ENCODE data around the gene VGLL4.

DNA sequence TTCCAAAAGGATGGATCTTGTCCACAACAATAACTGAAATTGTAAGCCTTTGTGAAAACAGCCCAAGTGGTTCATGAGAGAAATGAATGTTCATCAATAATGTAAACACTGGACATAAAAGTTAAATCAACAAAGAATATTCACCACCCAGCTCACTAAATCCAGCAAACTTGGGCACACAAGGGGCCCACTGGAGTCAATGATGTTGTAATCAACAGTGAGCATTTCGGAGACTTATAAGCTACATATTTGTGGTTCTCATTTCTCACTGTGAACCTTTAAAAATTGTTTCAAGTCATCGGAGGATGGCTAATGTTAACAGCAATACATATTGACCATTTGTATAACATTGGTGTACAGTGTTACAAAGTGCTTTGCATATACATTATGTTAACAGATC is 63.1 kb downstream of the VGLL4 start:
- TF ChIP-seq CTCF (IDR thresholded peaks at IDR 0.05 in 2 of 3, conservative IDR thresholded peaks at IDR 0.05 in 1 of 3; ENCODE audit: borderline replicate concordance in 1 of 3, insufficient read depth in 1 of 3, low read depth in 2 of 3, low read length in 2 of 3): no peak
- no peak for TF ChIP-seq POLR2A (IDR thresholded peaks at IDR 0.05; ENCODE audit: borderline replicate concordance, extremely low read depth, insufficient read depth, insufficient read length)
- no peak for TF ChIP-seq POLR2AphosphoS5 (IDR thresholded peaks at IDR 0.05; ENCODE audit: low read depth, low read length)
- no peak for TF ChIP-seq RAD21 (IDR thresholded peaks at IDR 0.05; ENCODE audit: low read depth)
- TF ChIP-seq ZNF274 (IDR thresholded peaks at IDR 0.05; ENCODE audit: low read depth, low read length): no peak
- TF ChIP-seq MAX (IDR thresholded peaks at IDR 0.05): no peak
- no peak for TF ChIP-seq ZFX (IDR thresholded peaks at IDR 0.05)
